Esophagus muscularis mucosa (tissue), 3 donors: Measurements from ENCODE around the gene PHB1.

ENCODE experiments used
- CTCF ChIP-seq, 3 experiments: fragments of 200-600 bp in 2 of 3; fragments of 450-650 bp in 1 of 3; sonication (generic) in 2 of 3; IDR thresholded peaks; one replicate each; pipeline ENCODE4 v1.5.1; 2017 to 2019; ENCODE audit warnings: antibody characterized with exemption in 3 of 3, mild to moderate bottlenecking in 2 of 3, moderate library complexity in 1 of 3
- POLR2A ChIP-seq: fragments of 450-650 bp; IDR thresholded peaks from one replicate; pipeline ENCODE4 v1.6.1; 2017; ENCODE audit warnings: antibody characterized with exemption, moderate library complexity, mild to moderate bottlenecking, low read depth

GRCh38 chr17:49433000-49433694, 18.5 kb upstream of the PHB1 start:
- TF ChIP-seq CTCF (IDR thresholded peaks at IDR 0.05) = no peak
- TF ChIP-seq POLR2A = no peak
